GM12878 (cell line): ENCODE data around the gene DISC1. TPM values are rescaled to one million over a fixed set of nuclear protein-coding genes. Genes with fewer than 3 reads are reported as not detected.

ENCODE experiments used
- ATAC-seq: fragments of 200-7000 bp; cut with Tn5 transposase; 3 replicates; pipeline ENCODE4 v1.9.1; 2020; ENCODE audit warnings: mild to moderate bottlenecking, moderate library complexity
- BruUV-seq: library from RNA; stranded (reverse); fragments of 400-500 nt; replicated peaks from 2 replicates; lab custom pipeline; 2021; lab: Mats Ljungman, UMichigan
- CTCF ChIA-PET: fragments of 300-600 bp; sonication (Branson Sonifier 250); formaldehyde crosslinking; extraction: SDS; loops from one replicate; lab custom pipeline; 2021; ENCODE audit warnings: inconsistent platforms; lab: Yijun Ruan, JAX
- POLR2A ChIA-PET: fragments of 350-600 bp; formaldehyde crosslinking; extraction: SDS; loops from one replicate; lab custom pipeline; 2021; ENCODE audit warnings: inconsistent platforms; lab: Charles Lee
- RAD21 ChIA-PET: fragments of 300-600 bp; sonication (Branson Sonifier 250); formaldehyde crosslinking; loops from one replicate; lab custom pipeline; 2023; ENCODE audit warnings: antibody characterized with exemption; ENCODE audit not compliant: unreplicated experiment; lab: Charles Lee
- SMC1A ChIA-PET: fragments of 300-600 bp; sonication (Branson Sonifier 250); formaldehyde crosslinking; loops from one replicate; lab custom pipeline; 2023; ENCODE audit not compliant: unreplicated experiment, uncharacterized antibody; lab: Charles Lee
- DNase-seq: peaks from one replicate; pipeline ENCODE4 v3.0.0-alpha.2; 2011; ENCODE audit warnings: low read depth, low spot score
- FAIRE-seq: peaks from 3 replicates; lab custom pipeline; 2011; peaks lifted over from hg19 to GRCh38; lab: Jason Lieb, UNC
- H2AFZ ChIP-seq: 2 replicates; pipeline ENCODE4 v1.6.0; 2011; ENCODE audit warnings: low read depth, low read length, control low read depth; ENCODE audit not compliant: control insufficient read depth
- H3K27ac ChIP-seq: 2 replicates; pipeline ENCODE4 v1.5.1; 2011; ENCODE audit warnings: control low read depth; ENCODE audit not compliant: control insufficient read depth, insufficient read depth
- H3K27me3 ChIP-seq, 2 experiments: replicated peaks in 1 of 2; 2 replicates each; pipeline versions ENCODE4 v1.6.0 to v1.6.1; 2011; ENCODE audit warnings: low read length in 1 of 2; ENCODE audit not compliant: control insufficient read depth in 2 of 2, insufficient read depth in 2 of 2
- H3K36me3 ChIP-seq, 2 experiments: 2 replicates each; pipeline ENCODE4 v1.5.1; 2011; ENCODE audit warnings: low read length in 1 of 2; ENCODE audit not compliant: control insufficient read depth in 2 of 2, insufficient read depth in 2 of 2
- H3K4me1 ChIP-seq: 2 replicates; pipeline ENCODE4 v1.6.1; 2011; ENCODE audit warnings: mild to moderate bottlenecking, low read length, moderate library complexity, mixed read lengths; ENCODE audit not compliant: control insufficient read depth, insufficient read depth
- H3K4me2 ChIP-seq: 2 replicates; pipeline ENCODE4 v1.6.0; 2011; ENCODE audit warnings: control low read depth; ENCODE audit not compliant: control insufficient read depth, insufficient read depth
- H3K4me3 ChIP-seq: fragments of 200-600 bp; sonication (generic); 2 replicates; pipeline ENCODE4 v1.5.1; 2016
- H3K79me2 ChIP-seq: 2 replicates; pipeline ENCODE4 v1.6.0; 2011; ENCODE audit warnings: low read length; ENCODE audit not compliant: control insufficient read depth, insufficient read depth
- H3K9ac ChIP-seq: 2 replicates; pipeline ENCODE4 v1.8.0; 2011; ENCODE audit warnings: low read length, control low read depth, mixed read lengths; ENCODE audit not compliant: control insufficient read depth, insufficient read depth
- H3K9me3 ChIP-seq: replicated peaks from 3 replicates; pipeline ENCODE4 v1.5.1; 2011; ENCODE audit warnings: mild to moderate bottlenecking, low read length; ENCODE audit not compliant: control insufficient read depth, insufficient read depth
- H4K20me1 ChIP-seq: 2 replicates; pipeline ENCODE4 v1.6.0; 2011; ENCODE audit not compliant: control insufficient read depth, insufficient read depth
- ATF2 ChIP-seq: IDR thresholded peaks from 2 replicates; pipeline ENCODE4 v1.6.1; 2012; ENCODE audit warnings: low read length, inconsistent platforms
- EED ChIP-seq: sonication (generic); IDR thresholded peaks from 2 replicates; pipeline ENCODE4 v1.6.1; 2016; ENCODE audit warnings: antibody characterized with exemption, low read depth
- NFYB ChIP-seq: IDR thresholded peaks from 2 replicates; pipeline ENCODE4 v1.6.1; 2011; ENCODE audit warnings: low read depth, mild to moderate bottlenecking, low read length, improper control_type of control experiment, moderate library complexity; ENCODE audit not compliant: insufficient read depth
- POLR2A ChIP-seq: IDR thresholded peaks from 2 replicates; pipeline ENCODE4 v1.6.1; 2011; ENCODE audit warnings: low read depth, mild to moderate bottlenecking, low read length
- SP1 ChIP-seq: IDR thresholded peaks from one replicate; pipeline ENCODE4 v1.6.1; 2011; ENCODE audit warnings: low read depth, low read length
- WGBS: methylation state at CpG from one replicate; pipeline ENCODE4 v1.1.6; 2016; ENCODE audit warnings: low lambda C conversion rate; ENCODE audit not compliant: insufficient replicate concordance, insufficient coverage; ENCODE audit errors: missing lambda C conversion rate; 5-methylcytosine and 5-hydroxymethylcytosine counted together
- in situ Hi-C: fragments of 300-500 bp; cut with MboI; formaldehyde crosslinking; loops from 9 replicates; pipeline ENCODE4 v1.14.3; 2018; ENCODE audit warnings: mixed read lengths
- intact Hi-C: fragments of 100-400 bp; cut with micrococcal nuclease; formaldehyde crosslinking; loops from one replicate; pipeline ENCODE4 v1.14.2; 2022; ENCODE audit not compliant: unreplicated experiment
- polyA plus RNA-seq, 11 experiments: library from polyadenylated mRNA; depleted of rRNA in 4 of 11; unstranded in 6 of 11; stranded (reverse) in 5 of 11; fragments of >200 nt; fragmentation: Nextera tagmentation in 4 of 11; fragmentation: Illumina TruSeq in 1 of 11; extraction: Ambion mirVana in 4 of 11; extraction: Trizol in 1 of 11; gene quantifications; 1 replicate in 1 of 11; 2 replicates in 10 of 11; pipeline versions ENCODE4 v1.2.1 to v1.2.3, GENCODE V29; 2011 to 2016; ENCODE audit warnings: inconsistent platforms in 2 of 11, missing spikeins in 2 of 11, low read depth in 1 of 11
- total RNA-seq, 4 experiments: library from RNA; depleted of rRNA in 3 of 4; stranded (reverse); fragments of >200 nt in 3 of 4; fragmentation: Illumina TruSeq in 1 of 4; extraction: Trizol in 1 of 4; gene quantifications; 2 replicates each; pipeline versions ENCODE4 v1.2.1 to v1.2.3, GENCODE V29; 2013 to 2021
- TF ChIP-seq, protein P1 (sequence below): fragments of 450-650 bp; formaldehyde crosslinking; IDR thresholded peaks from 2 replicates; pipeline ENCODE4 v1.4.0; 2020; ENCODE audit warnings: mild to moderate bottlenecking, moderate library complexity

Gene DISC1
- total and polyA plus RNA-seq, 10 of the 15 experiments (the other 5 are each of a cell fraction or from before 2014, with no cell fraction given), result 0.05 to 0.72 (median 0.19) TPM; not detected in 1

DNA sequence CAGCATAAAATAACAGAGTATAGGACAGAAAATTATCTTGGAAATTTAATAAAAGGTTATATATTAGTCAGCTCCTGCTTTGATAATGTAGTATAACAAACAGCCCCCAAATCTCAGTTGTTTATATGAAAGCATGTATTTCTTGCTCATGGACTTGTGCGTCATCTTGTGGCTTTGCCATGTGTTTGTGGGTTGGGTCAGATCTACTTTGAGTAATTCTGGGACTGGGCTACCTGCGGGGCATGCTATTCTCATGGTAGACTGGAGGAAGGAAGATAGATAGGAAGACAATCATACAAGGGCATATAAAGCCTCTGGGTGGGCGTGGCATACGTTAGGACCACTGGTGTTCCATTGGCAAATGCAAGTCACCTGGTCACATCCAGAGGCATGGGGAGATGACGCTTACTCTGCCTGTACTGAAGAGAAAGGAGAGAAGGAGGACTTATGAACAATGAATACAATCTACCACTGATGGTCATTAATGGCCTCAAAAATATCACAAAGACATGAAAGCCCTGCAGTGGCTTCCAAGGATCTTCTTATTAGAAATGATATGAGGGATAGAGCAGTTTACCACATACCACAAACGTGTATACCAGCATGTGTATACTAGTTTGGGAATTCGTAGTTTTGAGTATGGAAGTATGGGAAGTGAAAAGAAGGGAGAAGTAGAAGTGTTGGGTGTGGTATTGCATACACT lies 267.0 kb downstream of the DISC1 start:
- Histone ChIP-seq H3K36me3 (no peaks in the 10 kb centered on the region), H3K27ac (no peak overlapping the region), H3K27me3 (peaks cover 0 to 4% of the 10 kb centered on the region in 2 experiments; a peak in 1 of 4 replicates), H4K20me1 (no peaks in the 10 kb centered on the region), H3K4me2 (no peak overlapping the region), H3K79me2 (no peaks in the 10 kb centered on the region), H2AFZ (no peak overlapping the region), H3K9ac (no peak overlapping the region), H3K9me3 (no peaks in the 10 kb centered on the region), H3K4me3 (no peak overlapping the region), H3K4me1 (no peaks in the 10 kb centered on the region)
- SMC1A ChIA-PET, result no interaction called here
- DNase-seq, result no peak
- intact Hi-C loops, result loop anchor here (5.0 kb wide), 1 partner anchor 211 kb away; no protein-coding TSS in a partner anchor
- TF ChIP-seq POLR2A, result no peak
- TF ChIP-seq EED, result no peak
- TF ChIP-seq ATF2, result no peak
- TF ChIP-seq NFYB, result 0 out of 2 replicates have a peak, but pooled peaks have one; percentile 13
- no peak for TF ChIP-seq SP1
- POLR2A ChIA-PET, result no interaction called here
- BruUV-seq, result no TSS peak
- in situ Hi-C loops, result no loop called here
- FAIRE-seq, result no peak
- RAD21 ChIA-PET, result no interaction called here
- no peak for ATAC-seq
- 30% methylated on average over 7 of the region's 7 CpGs for WGBS
- CTCF ChIA-PET, result no interaction called here

DNA sequence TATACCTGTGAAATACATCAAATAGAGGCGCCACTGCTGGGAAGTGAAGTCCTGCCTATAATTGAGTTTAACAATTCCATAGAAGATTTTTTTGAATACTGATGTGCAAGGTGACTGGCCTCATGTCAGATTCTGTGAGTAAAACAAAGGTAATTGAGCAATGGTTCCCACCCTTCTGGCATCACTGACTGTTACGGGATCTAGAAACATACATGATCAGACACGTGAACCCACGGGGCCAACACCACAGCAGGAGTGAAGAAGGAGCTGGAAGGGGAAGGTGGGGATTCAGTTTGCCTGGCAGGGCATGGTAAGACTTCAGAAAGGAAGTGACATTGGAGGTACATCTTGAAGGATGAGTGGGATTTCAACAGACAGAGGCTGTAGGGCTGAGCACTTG lies 270.2 kb downstream of the DISC1 start:
- H3K36me3 ChIP-seq, result no peaks in the 10 kb centered on the region
- TF ChIP-seq, protein P1, sequence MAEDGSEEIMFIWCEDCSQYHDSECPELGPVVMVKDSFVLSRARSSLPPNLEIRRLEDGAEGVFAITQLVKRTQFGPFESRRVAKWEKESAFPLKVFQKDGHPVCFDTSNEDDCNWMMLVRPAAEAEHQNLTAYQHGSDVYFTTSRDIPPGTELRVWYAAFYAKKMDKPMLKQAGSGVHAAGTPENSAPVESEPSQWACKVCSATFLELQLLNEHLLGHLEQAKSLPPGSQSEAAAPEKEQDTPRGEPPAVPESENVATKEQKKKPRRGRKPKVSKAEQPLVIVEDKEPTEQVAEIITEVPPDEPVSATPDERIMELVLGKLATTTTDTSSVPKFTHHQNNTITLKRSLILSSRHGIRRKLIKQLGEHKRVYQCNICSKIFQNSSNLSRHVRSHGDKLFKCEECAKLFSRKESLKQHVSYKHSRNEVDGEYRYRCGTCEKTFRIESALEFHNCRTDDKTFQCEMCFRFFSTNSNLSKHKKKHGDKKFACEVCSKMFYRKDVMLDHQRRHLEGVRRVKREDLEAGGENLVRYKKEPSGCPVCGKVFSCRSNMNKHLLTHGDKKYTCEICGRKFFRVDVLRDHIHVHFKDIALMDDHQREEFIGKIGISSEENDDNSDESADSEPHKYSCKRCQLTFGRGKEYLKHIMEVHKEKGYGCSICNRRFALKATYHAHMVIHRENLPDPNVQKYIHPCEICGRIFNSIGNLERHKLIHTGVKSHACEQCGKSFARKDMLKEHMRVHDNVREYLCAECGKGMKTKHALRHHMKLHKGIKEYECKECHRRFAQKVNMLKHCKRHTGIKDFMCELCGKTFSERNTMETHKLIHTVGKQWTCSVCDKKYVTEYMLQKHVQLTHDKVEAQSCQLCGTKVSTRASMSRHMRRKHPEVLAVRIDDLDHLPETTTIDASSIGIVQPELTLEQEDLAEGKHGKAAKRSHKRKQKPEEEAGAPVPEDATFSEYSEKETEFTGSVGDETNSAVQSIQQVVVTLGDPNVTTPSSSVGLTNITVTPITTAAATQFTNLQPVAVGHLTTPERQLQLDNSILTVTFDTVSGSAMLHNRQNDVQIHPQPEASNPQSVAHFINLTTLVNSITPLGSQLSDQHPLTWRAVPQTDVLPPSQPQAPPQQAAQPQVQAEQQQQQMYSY, result no peak
- in situ Hi-C loops (no loop called here), intact Hi-C loops (no loop called here)
- no peaks in the 10 kb centered on the region for H4K20me1 ChIP-seq
- H2AFZ ChIP-seq, result no peak overlapping the region
- ATAC-seq, result no peak
- H3K27ac ChIP-seq, result no peak overlapping the region
- DNase-seq, result no peak
- no peak overlapping the region for H3K4me2 ChIP-seq
- no peak for FAIRE-seq
- POLR2A ChIA-PET, result no interaction called here
- CTCF ChIA-PET, result interaction anchor here (2.1 kb wide), 1 partner anchor 35 kb away, joined by 4 read pairs; no protein-coding TSS in a partner anchor
- peaks cover 0 to 4% of the 10 kb centered on the region in 2 experiments; a peak in 1 of 4 replicates for H3K27me3 ChIP-seq
- RAD21 ChIA-PET, result no interaction called here
- WGBS, result 44% methylated on average over 4 of the region's 4 CpGs
- no TSS peak for BruUV-seq
- no peaks in the 10 kb centered on the region for H3K4me1 ChIP-seq
- H3K9ac ChIP-seq, result no peak overlapping the region
- no peak overlapping the region for H3K4me3 ChIP-seq
- SMC1A ChIA-PET, result no interaction called here
- H3K79me2 ChIP-seq, result no peaks in the 10 kb centered on the region
- H3K9me3 ChIP-seq, result no peaks in the 10 kb centered on the region
